Fibroblast of the aortic adventitia (primary cell): ENCODE results near the gene EPN2. TPM values are rescaled to one million over a fixed set of nuclear protein-coding genes. Genes with fewer than 3 reads are reported as not detected.

Source experiments
- DNase-seq: peaks from one replicate; pipeline ENCODE4 v3.0.0-alpha.2; 2010; ENCODE audit warnings: low read depth
- H3K4me3 ChIP-seq: 2 replicates; pipeline ENCODE4 v1.5.1; 2011; ENCODE audit warnings: low read depth, mild to moderate bottlenecking, control low read depth, low read length, moderate library complexity
- CTCF ChIP-seq: IDR thresholded peaks from 2 replicates; pipeline ENCODE4 v1.5.1; 2011; ENCODE audit warnings: mild to moderate bottlenecking, low read length, control low read depth, inconsistent platforms; ENCODE audit not compliant: insufficient read depth
- total RNA-seq: library from RNA; depleted of rRNA; stranded (reverse); fragments of >200 nt; gene quantifications from 2 replicates; pipeline ENCODE4 v1.2.3, GENCODE V29; 2012; ENCODE audit warnings: low replicate concordance

Gene EPN2
- total RNA-seq, 1 donor, result 30.7 TPM

GRCh38 chr17:19263641-19264051 lies 26.5 kb downstream of the EPN2 start:
- no peak for TF ChIP-seq CTCF

GRCh38 chr17:19264268-19264667 lies 27.1 kb downstream of the EPN2 start:
- no peak for DNase-seq
- TF ChIP-seq CTCF, result no peak
- no peak overlapping the region for H3K4me3 ChIP-seq

More at GRCh38 chr17:19263641-19264051, 26.5 kb downstream of the EPN2 start:
- H3K4me3 ChIP-seq, result no peak overlapping the region
- peak; percentile 51 for DNase-seq

- no peak overlapping the region for H3K4me3 ChIP-seq
- TF ChIP-seq CTCF, result no peak
- no peak for DNase-seq
These were observed 27.5 kb downstream of the EPN2 start for GRCh38 chr17:19264681-19265080.

- no peak for DNase-seq
- H3K4me3 ChIP-seq, result no peak overlapping the region
- no peak for TF ChIP-seq CTCF
These were observed 28.6 kb downstream of the EPN2 start for GRCh38 chr17:19265755-19266154.

GRCh38 chr17:19268611-19269010 lies 31.4 kb downstream of the EPN2 start:
- TF ChIP-seq CTCF, result no peak
- DNase-seq, result no peak
- no peak overlapping the region for H3K4me3 ChIP-seq

GRCh38 chr17:19269106-19269505 lies 31.9 kb downstream of the EPN2 start:
- DNase-seq, result no peak
- TF ChIP-seq CTCF, result no peak
- H3K4me3 ChIP-seq, result no peak overlapping the region

GRCh38 chr17:19269641-19270040 lies 32.5 kb downstream of the EPN2 start:
- H3K4me3 ChIP-seq, result no peak overlapping the region
- no peak for DNase-seq
- TF ChIP-seq CTCF, result no peak
